K562 (cell line): Measurements from ENCODE around the gene SCYGR8.

ENCODE experiments used
- CBFB ChIP-seq: sonication (generic); formaldehyde crosslinking; IDR thresholded peaks from 2 replicates; pipeline ENCODE4 v1.4.0; 2020; ENCODE audit warnings: mild to moderate bottlenecking, missing genetic modification reagents
- DDX20 ChIP-seq: fragments of 450-650 bp; IDR thresholded peaks from 2 replicates; pipeline ENCODE4 v1.6.1; 2016; ENCODE audit warnings: missing genetic modification characterization, low read depth, mild to moderate bottlenecking, missing compliant biosample characterization, moderate library complexity
- FOXJ3 ChIP-seq: sonication (generic); formaldehyde crosslinking; IDR thresholded peaks from 2 replicates; pipeline ENCODE4 v1.4.0; 2020; ENCODE audit warnings: mild to moderate bottlenecking, missing genetic modification reagents
- KLF10 ChIP-seq: fragments of 250-450 bp; sonication (Bioruptor Pico); IDR thresholded peaks from 2 replicates; pipeline ENCODE4 v1.6.1; 2021; ENCODE audit warnings: matching md5 sums
- NBN ChIP-seq: fragments of 450-650 bp; IDR thresholded peaks from 2 replicates; pipeline ENCODE4 v1.6.1; 2016; ENCODE audit warnings: low read depth, mild to moderate bottlenecking
- NFE2 ChIP-seq: IDR thresholded peaks from 2 replicates; pipeline ENCODE4 v1.6.1; 2014; ENCODE audit warnings: antibody characterized with exemption, low read depth
- POLR2AphosphoS5 ChIP-seq: IDR thresholded peaks from 2 replicates; pipeline ENCODE4 v1.6.1; 2011; ENCODE audit warnings: mild to moderate bottlenecking, low read depth, low read length, moderate library complexity; ENCODE audit not compliant: control insufficient read depth, insufficient read depth
- SRSF9 ChIP-seq: fragments of 200-400 bp; formaldehyde crosslinking; IDR thresholded peaks from 2 replicates; pipeline ENCODE4 v1.6.1; 2017; ENCODE audit warnings: low read depth, low read length, borderline replicate concordance
- ZKSCAN8 ChIP-seq: fragments of 200-800 bp; sonication (Bioruptor generic); IDR thresholded peaks from 2 replicates; pipeline ENCODE4 v1.6.1; 2016; ENCODE audit warnings: missing genetic modification characterization, missing compliant biosample characterization

DNA sequence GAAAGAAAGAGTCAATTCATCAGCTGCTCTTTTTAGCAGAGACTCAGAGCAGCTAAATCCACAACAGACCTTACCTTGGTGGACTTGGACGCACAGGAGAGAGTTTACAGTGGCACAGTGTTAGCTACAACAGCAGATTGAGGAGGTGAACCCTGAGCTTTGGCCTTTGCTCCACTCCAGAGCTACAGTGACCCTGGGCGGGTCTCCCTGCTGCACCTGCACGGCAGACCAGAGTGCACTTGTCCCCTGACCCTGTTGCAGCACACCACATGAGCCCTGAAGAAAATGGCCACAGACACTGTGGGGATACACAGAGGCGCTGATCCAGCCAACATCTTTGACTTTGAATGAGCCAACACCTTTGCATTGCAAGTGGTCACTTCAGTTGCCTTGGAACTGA is 38.8 kb upstream of the SCYGR8 start:
- no peak for TF ChIP-seq KLF10 (CRISPR knock-in tag)
- TF ChIP-seq DDX20 (tag) = no peak
- TF ChIP-seq NBN = no peak
- no peak for TF ChIP-seq ZKSCAN8 (CRISPR knock-in tag)
- TF ChIP-seq POLR2AphosphoS5 = no peak
- TF ChIP-seq CBFB (CRISPR knock-in tag) = no peak
- TF ChIP-seq NFE2 = no peak
- TF ChIP-seq SRSF9 = no peak
- TF ChIP-seq FOXJ3 (CRISPR knock-in tag) = no peak
